GM23338 (cell line): Measurements from ENCODE around the gene TECTB. TPM values are rescaled to one million over a fixed set of nuclear protein-coding genes. Genes with fewer than 3 reads are reported as not detected.

Experiments
- ATAC-seq: fragments of 200-7000 bp; cut with Tn5 transposase; 3 replicates; pipeline ENCODE4 v1.9.1; 2020
- DNase-seq: peaks from one replicate; pipeline ENCODE4 v3.0.0-alpha.2; 2015; ENCODE audit warnings: low spot score
- H2AFZ ChIP-seq: fragments of 200-600 bp; sonication (generic); 2 replicates; pipeline ENCODE4 v1.8.0; 2016; ENCODE audit warnings: antibody characterized with exemption, mild to moderate bottlenecking, moderate library complexity
- H3F3A ChIP-seq: fragments of 200-600 bp; sonication (generic); replicated peaks from 2 replicates; pipeline ENCODE4 v1.8.0; 2017; ENCODE audit warnings: antibody characterized with exemption, mixed run types, low read depth
- H3K27ac ChIP-seq: fragments of 200-600 bp; sonication (generic); 2 replicates; pipeline ENCODE4 v1.6.1; 2016; ENCODE audit warnings: low read depth
- H3K27me3 ChIP-seq: fragments of 200-600 bp; sonication (generic); 2 replicates; pipeline ENCODE4 v1.8.0; 2016; ENCODE audit warnings: mild to moderate bottlenecking, mixed run types, moderate library complexity; ENCODE audit not compliant: insufficient read depth
- H3K36me3 ChIP-seq: fragments of 200-600 bp; sonication (generic); 2 replicates; pipeline ENCODE4 v1.8.0; 2016; ENCODE audit warnings: mild to moderate bottlenecking; ENCODE audit not compliant: insufficient read depth
- H3K4me1 ChIP-seq: fragments of 200-600 bp; sonication (generic); 2 replicates; pipeline ENCODE4 v1.8.0; 2016; ENCODE audit warnings: mild to moderate bottlenecking, moderate library complexity; ENCODE audit not compliant: insufficient read depth
- H3K4me2 ChIP-seq: fragments of 200-600 bp; sonication (generic); 2 replicates; pipeline ENCODE4 v1.7.1; 2017; ENCODE audit warnings: mixed run types
- H3K4me3 ChIP-seq: fragments of 200-600 bp; sonication (generic); 2 replicates; pipeline ENCODE4 v1.6.1; 2016; ENCODE audit warnings: mixed run types
- H3K79me2 ChIP-seq: fragments of 200-600 bp; sonication (generic); replicated peaks from 2 replicates; pipeline ENCODE4 v1.8.0; 2017; ENCODE audit warnings: mild to moderate bottlenecking; ENCODE audit not compliant: insufficient read depth
- H3K9me2 ChIP-seq: fragments of 200-600 bp; sonication (generic); 2 replicates; pipeline ENCODE4 v1.8.0; 2017; ENCODE audit not compliant: insufficient read depth
- H4K20me1 ChIP-seq: fragments of 200-600 bp; sonication (generic); replicated peaks from 2 replicates; pipeline ENCODE4 v1.8.0; 2017; ENCODE audit warnings: mild to moderate bottlenecking; ENCODE audit not compliant: insufficient read depth
- H3K27ac Mint-ChIP-seq: 2 replicates; pipeline ENCODE4 v1.8.0; 2020; ENCODE audit warnings: inconsistent platforms, mild to moderate bottlenecking, moderate library complexity, mixed read lengths
- H3K27me3 Mint-ChIP-seq: 3 replicates; pipeline ENCODE4 v1.8.0; 2022; ENCODE audit warnings: low read depth, mild to moderate bottlenecking, moderate library complexity, mixed read lengths, inconsistent platforms; ENCODE audit not compliant: insufficient read depth, poor library complexity
- H3K36me3 Mint-ChIP-seq: 3 replicates; pipeline ENCODE4 v1.8.0; 2021; ENCODE audit warnings: low read depth, mild to moderate bottlenecking, inconsistent platforms, moderate library complexity, mixed read lengths
- H3K4me1 Mint-ChIP-seq: 3 replicates; pipeline ENCODE4 v1.8.0; 2020; ENCODE audit warnings: mild to moderate bottlenecking, inconsistent platforms, mixed read lengths
- H3K4me3 Mint-ChIP-seq: 3 replicates; pipeline ENCODE4 v1.8.0; 2021; ENCODE audit warnings: moderate library complexity, mild to moderate bottlenecking, inconsistent platforms, mixed read lengths
- H3K9me3 Mint-ChIP-seq: 3 replicates; pipeline ENCODE4 v1.8.0; 2020; ENCODE audit warnings: moderate library complexity, mild to moderate bottlenecking, inconsistent platforms, mixed read lengths
- EZH2phosphoT487 ChIP-seq: fragments of 200-600 bp; sonication (generic); IDR thresholded peaks from one replicate; pipeline ENCODE4 v1.8.1; 2018; ENCODE audit warnings: antibody characterized with exemption; ENCODE audit not compliant: unreplicated experiment
- JUNB ChIP-seq: IDR thresholded peaks from one replicate; pipeline ENCODE4 v1.6.1; 2016; ENCODE audit warnings: antibody characterized with exemption; ENCODE audit not compliant: unreplicated experiment
- NANOG ChIP-seq: IDR thresholded peaks from 2 replicates; pipeline ENCODE4 v1.6.1; 2016; ENCODE audit warnings: antibody characterized with exemption, borderline replicate concordance
- POLR2AphosphoS5 ChIP-seq: IDR thresholded peaks from 2 replicates; pipeline ENCODE4 v1.6.1; 2016; ENCODE audit warnings: antibody characterized with exemption, low read depth
- REST ChIP-seq: IDR thresholded peaks from one replicate; pipeline ENCODE4 v1.6.1; 2018; ENCODE audit warnings: antibody characterized with exemption; ENCODE audit not compliant: unreplicated experiment
- ZNF114 ChIP-seq: fragments of 250-450 bp; sonication (Bioruptor Pico); IDR thresholded peaks from 2 replicates; pipeline ENCODE4 v1.5.0; 2020; ENCODE audit warnings: mild to moderate bottlenecking, moderate library complexity
- ZNF331 ChIP-seq: fragments of 250-450 bp; sonication (Bioruptor Pico); IDR thresholded peaks from 2 replicates; pipeline ENCODE4 v1.5.0; 2020; ENCODE audit warnings: low read depth, mild to moderate bottlenecking, moderate library complexity
- ZNF462 ChIP-seq: fragments of 250-450 bp; sonication (Bioruptor Pico); IDR thresholded peaks from 2 replicates; pipeline ENCODE4 v1.5.0; 2020; ENCODE audit warnings: mild to moderate bottlenecking, moderate library complexity
- polyA plus RNA-seq: library from polyadenylated mRNA; unstranded; fragments of >200 nt; fragmentation: Nextera tagmentation; extraction: Ambion mirVana; gene quantifications from 2 replicates; pipeline ENCODE4 v1.2.1, GENCODE V29; 2016
- total RNA-seq: library from RNA; depleted of rRNA; stranded (reverse); fragments of >200 nt; shearing (Covaris generic); gene quantifications from 2 replicates; pipeline ENCODE4 v1.2.3, GENCODE V29; 2014
- TF ChIP-seq, protein P1 (sequence below): IDR thresholded peaks from 2 replicates; pipeline ENCODE4 v1.6.1; 2016; ENCODE audit warnings: antibody characterized with exemption
- TF ChIP-seq, protein P2 (sequence below), 2 experiments: fragments of 200-600 bp in 1 of 2; sonication (generic) in 1 of 2; conservative IDR thresholded peaks; 2 replicates each; pipeline versions ENCODE4 v1.5.1 to v1.6.1; 2016 to 2017; ENCODE audit warnings: antibody characterized with exemption in 2 of 2, low read depth in 2 of 2, mild to moderate bottlenecking in 2 of 2, moderate library complexity in 1 of 2

TECTB gene
- total and polyA plus RNA-seq, 2 experiments from 2014 or later, result not detected

DNA sequence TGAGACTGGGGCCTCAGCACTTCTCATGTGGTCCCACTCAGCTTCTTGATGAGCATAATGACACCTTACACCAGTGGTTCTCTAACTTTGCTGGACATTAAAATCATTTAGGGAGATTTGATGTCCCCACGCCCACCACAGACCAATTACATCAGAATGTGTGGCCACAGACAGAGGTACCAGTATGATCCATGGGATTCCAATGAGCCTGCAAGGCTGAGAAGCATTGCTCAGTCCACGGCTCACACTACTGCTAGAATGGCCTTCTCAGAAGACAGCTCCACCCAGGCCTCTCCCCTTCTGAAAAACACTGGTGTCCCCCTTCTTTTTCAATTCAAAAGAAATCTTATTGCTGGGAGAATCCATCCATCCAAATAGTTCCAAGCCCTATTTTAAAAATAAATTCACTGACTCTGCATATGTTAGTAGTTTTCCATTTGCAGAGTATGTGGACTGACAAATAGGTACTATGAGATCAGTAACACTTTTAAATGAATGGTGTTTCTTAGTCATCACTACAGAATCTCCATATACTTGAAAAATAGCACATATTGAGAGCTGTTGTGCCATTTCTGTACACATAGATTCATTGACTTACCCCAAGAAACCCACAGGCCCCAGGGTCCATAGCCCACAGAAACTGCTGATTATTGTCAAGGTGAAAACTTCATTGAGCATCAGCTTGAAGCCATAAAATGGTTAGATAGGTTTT lies 34.5 kb upstream of the TECTB start (continued):
- TF ChIP-seq REST (no peak), JUNB (no peak), ZNF331 (CRISPR knock-in tag) (no peak), ZNF114 (CRISPR knock-in tag) (no peak), EZH2phosphoT487 (no peak), NANOG (no peak), POLR2AphosphoS5 (no peak)
- TF ChIP-seq, protein P1, sequence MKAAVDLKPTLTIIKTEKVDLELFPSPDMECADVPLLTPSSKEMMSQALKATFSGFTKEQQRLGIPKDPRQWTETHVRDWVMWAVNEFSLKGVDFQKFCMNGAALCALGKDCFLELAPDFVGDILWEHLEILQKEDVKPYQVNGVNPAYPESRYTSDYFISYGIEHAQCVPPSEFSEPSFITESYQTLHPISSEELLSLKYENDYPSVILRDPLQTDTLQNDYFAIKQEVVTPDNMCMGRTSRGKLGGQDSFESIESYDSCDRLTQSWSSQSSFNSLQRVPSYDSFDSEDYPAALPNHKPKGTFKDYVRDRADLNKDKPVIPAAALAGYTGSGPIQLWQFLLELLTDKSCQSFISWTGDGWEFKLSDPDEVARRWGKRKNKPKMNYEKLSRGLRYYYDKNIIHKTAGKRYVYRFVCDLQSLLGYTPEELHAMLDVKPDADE, result no peak
- TF ChIP-seq, protein P2, sequence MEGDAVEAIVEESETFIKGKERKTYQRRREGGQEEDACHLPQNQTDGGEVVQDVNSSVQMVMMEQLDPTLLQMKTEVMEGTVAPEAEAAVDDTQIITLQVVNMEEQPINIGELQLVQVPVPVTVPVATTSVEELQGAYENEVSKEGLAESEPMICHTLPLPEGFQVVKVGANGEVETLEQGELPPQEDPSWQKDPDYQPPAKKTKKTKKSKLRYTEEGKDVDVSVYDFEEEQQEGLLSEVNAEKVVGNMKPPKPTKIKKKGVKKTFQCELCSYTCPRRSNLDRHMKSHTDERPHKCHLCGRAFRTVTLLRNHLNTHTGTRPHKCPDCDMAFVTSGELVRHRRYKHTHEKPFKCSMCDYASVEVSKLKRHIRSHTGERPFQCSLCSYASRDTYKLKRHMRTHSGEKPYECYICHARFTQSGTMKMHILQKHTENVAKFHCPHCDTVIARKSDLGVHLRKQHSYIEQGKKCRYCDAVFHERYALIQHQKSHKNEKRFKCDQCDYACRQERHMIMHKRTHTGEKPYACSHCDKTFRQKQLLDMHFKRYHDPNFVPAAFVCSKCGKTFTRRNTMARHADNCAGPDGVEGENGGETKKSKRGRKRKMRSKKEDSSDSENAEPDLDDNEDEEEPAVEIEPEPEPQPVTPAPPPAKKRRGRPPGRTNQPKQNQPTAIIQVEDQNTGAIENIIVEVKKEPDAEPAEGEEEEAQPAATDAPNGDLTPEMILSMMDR (conservative IDR thresholded peaks at IDR 0.05; ENCODE audit: low read depth in 2 of 2), result no peak

- Histone ChIP-seq H4K20me1 (no peaks in the 10 kb centered on the region), H3K79me2 (no peaks in the 10 kb centered on the region), H3K4me1 (no peaks in the 10 kb centered on the region), H3K36me3 (no peaks in the 10 kb centered on the region), H3F3A (no peaks in the 10 kb centered on the region), H3K4me3 (no peak overlapping the region), H3K9me2 (no peaks in the 10 kb centered on the region), H3K4me2 (no peak overlapping the region), H2AFZ (no peak overlapping the region), H3K27ac (no peak overlapping the region), H3K27me3 (no peaks in the 10 kb centered on the region)
- no peak overlapping the region for H3K27ac Mint-ChIP-seq
- no peaks in the 10 kb centered on the region for H3K4me1 Mint-ChIP-seq
- no peak overlapping the region for H3K4me3 Mint-ChIP-seq
- H3K9me3 Mint-ChIP-seq, result peaks cover 51% of the 10 kb centered on the region
- DNase-seq, result no peak
- peaks cover 18% of the 10 kb centered on the region; the same call in 2 of the 3 replicates for H3K36me3 Mint-ChIP-seq
- ATAC-seq, result no peak
- peaks cover 2% of the 10 kb centered on the region for H3K27me3 Mint-ChIP-seq
- no peak for TF ChIP-seq ZNF462
- TF ChIP-seq EZH2phosphoT487, result no peak
These were observed 33.5 kb upstream of the TECTB start for GRCh38 chr10:112249722-112250121.
